Ovary (tissue), 9 donors: ENCODE measurements around the gene MIEF1. TPM values are rescaled to one million over a fixed set of nuclear protein-coding genes. Genes with fewer than 3 reads are reported as not detected.
A peak's percentile ranks its signal among the peaks of the same experiment; 100 is the strongest.

Experiments
- DNase-seq, 5 donors: peaks; one replicate each; pipeline ENCODE4 v3.0.0-alpha.2; 2019 to 2020
- H3K27ac ChIP-seq, 2 donors: fragments of 200-600 bp; one replicate each; pipeline versions ENCODE4 v1.5.1 to v1.8.0; 2019 to 2022
- H3K27me3 ChIP-seq: fragments of 200-600 bp; one replicate; pipeline ENCODE4 v1.8.0; 2022
- H3K36me3 ChIP-seq: fragments of 200-600 bp; sonication (generic); one replicate; pipeline ENCODE4 v1.5.1; 2019
- H3K4me1 ChIP-seq: one replicate; pipeline ENCODE4 v1.8.1; 2013; ENCODE audit warnings: mild to moderate bottlenecking, moderate library complexity; ENCODE audit not compliant: insufficient read depth
- H3K4me3 ChIP-seq: fragments of 200-600 bp; sonication (generic); one replicate; pipeline ENCODE4 v1.5.1; 2017
- H3K9me3 ChIP-seq, 2 donors: fragments of 200-600 bp in 1 of 2; sonication (generic) in 1 of 2; one replicate each; pipeline versions ENCODE4 v1.5.1 to v1.8.1; 2013 to 2019; ENCODE audit warnings: mild to moderate bottlenecking in 1 of 2, moderate library complexity in 1 of 2
- EP300 ChIP-seq: sonication (generic); formaldehyde crosslinking; IDR thresholded peaks from one replicate; pipeline ENCODE4 v1.6.1; 2017; ENCODE audit warnings: antibody characterized with exemption
- POLR2A ChIP-seq: fragments of 450-650 bp; IDR thresholded peaks from one replicate; pipeline ENCODE4 v1.6.1; 2017; ENCODE audit warnings: antibody characterized with exemption, mild to moderate bottlenecking, moderate library complexity
- WGBS, 3 donors: extraction: QIAGEN DNeasy Blood & Tissue Kit in 1 of 3; methylation state at CpG; one replicate each; pipeline versions ENCODE4 v1.1.5 to v1.1.7; 2013 to 2017; 5-methylcytosine and 5-hydroxymethylcytosine counted together
- intact Hi-C, 4 donors: fragments of 100-400 bp; cut with DNase I; formaldehyde crosslinking; loops; one replicate each; pipeline versions ENCODE4 v1.11.0 to v1.15.1; 2022 to 2023
- polyA plus RNA-seq, 2 donors: library from polyadenylated mRNA; stranded (reverse); fragments of 200-250 nt in 1 of 2; fragments of 350-450 nt in 1 of 2; fragmentation: Illumina TruSeq in 1 of 2; extraction: RNeasy Lipid Tissue Mini Kit (QIAGEN cat#74804) in 1 of 2; gene quantifications; one replicate each; pipeline ENCODE4 v1.2.3, GENCODE V29; 2013 to 2014
- total RNA-seq, 7 donors: library from RNA; depleted of rRNA in 2 of 7; stranded (reverse); fragments of >200 nt in 2 of 7; fragmentation: NEBNext Ultra II Directional in 3 of 7; extraction: Animal tissue kit (Norgen Biotek cat#: 25700) in 3 of 7; gene quantifications; one replicate each; pipeline versions ENCODE4 v1.1.0 to v1.2.4, GENCODE V29; 2016 to 2023
- TF ChIP-seq, protein P1 (sequence below), 3 donors: fragments of 450-650 bp in 2 of 3; fragments of 200-600 bp in 1 of 3; IDR thresholded peaks; one replicate each; pipeline versions ENCODE4 v1.5.1 to v1.8.0; 2016 to 2022; ENCODE audit warnings: antibody characterized with exemption in 3 of 3, mild to moderate bottlenecking in 1 of 3
- donor health status: DM: no; HTN: no; CAD: no; lungs with moderate emphysema.
- donor health status: DM: no; HTN: no; CAD: no.
- donor health status: Bipolar disorder and iron deficiency.
- donor health status: DM: yes; HTN: yes; CAD: no.
- donor health status: DM: no; HTN: no; CAD: no.
- donor health status: DM: yes; HTN: yes; CAD: no.

Gene MIEF1
- total and polyA plus RNA-seq, 9 donors, result 11.4 to 23.9 (median 19.9) TPM

DNA sequence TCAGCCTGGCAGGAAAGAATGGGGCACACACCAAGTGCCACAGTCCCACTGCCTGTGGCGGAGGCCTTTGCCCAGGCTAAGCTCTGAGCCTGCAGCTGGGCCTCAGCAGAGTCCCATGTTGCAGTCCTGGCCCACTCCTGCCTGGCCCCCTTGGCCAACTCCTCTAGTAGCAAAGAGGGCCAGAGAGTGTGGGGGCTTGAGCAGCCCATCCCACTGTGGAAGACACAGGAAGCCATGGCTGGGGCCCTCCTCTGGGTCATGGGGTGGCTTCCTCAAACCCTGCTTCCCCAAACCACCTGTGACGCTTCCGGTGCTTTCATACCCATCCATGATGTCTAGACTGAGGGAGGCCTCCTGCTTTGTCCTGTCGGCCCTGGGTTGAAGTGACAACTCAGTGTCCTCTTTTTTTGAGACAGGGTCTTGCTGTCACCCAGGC is 24.7 kb downstream of the MIEF1 start:
- Histone ChIP-seq H3K4me3 (no peak overlapping the region), H3K36me3 (no peaks in the 10 kb centered on the region), H3K9me3 (no peaks in the 10 kb centered on the region), H3K4me1 (peaks cover 24% of the 10 kb centered on the region), H3K27ac (no peak overlapping the region), H3K27me3 (no peaks in the 10 kb centered on the region)
- 73 to 78% (median 76%) methylated on average over 4 of the region's 4 CpGs for WGBS, 3 donors
- intact Hi-C loops, result loop anchor here (5.0 to 10.0 kb wide), 7 partner anchors 122 to 662 kb away; partner anchors contain the start of genes RPL3 (in 2 of the 4), CBX7 (in 1 of the 4) and SYNGR1 (in 1 of the 4)
- TF ChIP-seq EP300, result no peak
- DNase-seq, result no peak

DNA sequence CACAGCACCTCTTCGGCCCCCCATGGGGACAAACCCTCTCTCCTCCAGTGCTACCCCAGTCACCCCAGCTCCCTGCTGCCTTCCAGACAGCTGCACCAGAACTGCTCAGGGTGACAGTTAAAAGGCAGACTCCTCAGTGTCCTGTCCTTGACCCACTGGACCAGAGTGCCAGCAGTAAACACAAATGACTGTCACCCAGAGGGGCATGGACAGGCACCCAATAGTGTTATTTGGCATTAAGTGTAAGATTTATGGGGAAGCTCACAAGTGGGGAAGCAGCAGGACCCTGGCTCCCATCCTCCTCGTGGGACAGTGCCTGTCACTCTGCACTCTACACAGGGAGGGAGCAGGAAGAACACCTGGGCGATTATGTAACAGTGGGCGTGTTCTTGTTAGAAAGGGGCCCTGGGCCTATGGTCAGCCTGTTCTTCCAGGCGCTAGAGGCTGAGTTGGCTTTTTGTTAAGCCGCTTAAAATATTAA is 25.4 kb downstream of the MIEF1 start:
- no peaks in the 10 kb centered on the region for H3K27me3 ChIP-seq
- intact Hi-C loops, result loop anchor here (5.0 to 10.0 kb wide), 7 partner anchors 123 to 663 kb away; partner anchors contain the start of genes RPL3 (in 2 of the 4), CBX7 (in 1 of the 4) and SYNGR1 (in 1 of the 4)
- H3K36me3 ChIP-seq, result no peaks in the 10 kb centered on the region
- H3K4me1 ChIP-seq, result peaks cover 23% of the 10 kb centered on the region
- no peaks in the 10 kb centered on the region for H3K9me3 ChIP-seq
- no peak overlapping the region for H3K4me3 ChIP-seq
- DNase-seq, result peak in 1 of 5 donors; percentile 25
- 40 to 58% (median 47%) methylated on average over 6 of the region's 6 CpGs for WGBS, 3 donors
- H3K27ac ChIP-seq, result no peak overlapping the region
- TF ChIP-seq, protein P1, sequence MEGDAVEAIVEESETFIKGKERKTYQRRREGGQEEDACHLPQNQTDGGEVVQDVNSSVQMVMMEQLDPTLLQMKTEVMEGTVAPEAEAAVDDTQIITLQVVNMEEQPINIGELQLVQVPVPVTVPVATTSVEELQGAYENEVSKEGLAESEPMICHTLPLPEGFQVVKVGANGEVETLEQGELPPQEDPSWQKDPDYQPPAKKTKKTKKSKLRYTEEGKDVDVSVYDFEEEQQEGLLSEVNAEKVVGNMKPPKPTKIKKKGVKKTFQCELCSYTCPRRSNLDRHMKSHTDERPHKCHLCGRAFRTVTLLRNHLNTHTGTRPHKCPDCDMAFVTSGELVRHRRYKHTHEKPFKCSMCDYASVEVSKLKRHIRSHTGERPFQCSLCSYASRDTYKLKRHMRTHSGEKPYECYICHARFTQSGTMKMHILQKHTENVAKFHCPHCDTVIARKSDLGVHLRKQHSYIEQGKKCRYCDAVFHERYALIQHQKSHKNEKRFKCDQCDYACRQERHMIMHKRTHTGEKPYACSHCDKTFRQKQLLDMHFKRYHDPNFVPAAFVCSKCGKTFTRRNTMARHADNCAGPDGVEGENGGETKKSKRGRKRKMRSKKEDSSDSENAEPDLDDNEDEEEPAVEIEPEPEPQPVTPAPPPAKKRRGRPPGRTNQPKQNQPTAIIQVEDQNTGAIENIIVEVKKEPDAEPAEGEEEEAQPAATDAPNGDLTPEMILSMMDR (IDR thresholded peaks at IDR 0.05), result no peak
- TF ChIP-seq EP300, result no peak
- no peak for TF ChIP-seq POLR2A

DNA sequence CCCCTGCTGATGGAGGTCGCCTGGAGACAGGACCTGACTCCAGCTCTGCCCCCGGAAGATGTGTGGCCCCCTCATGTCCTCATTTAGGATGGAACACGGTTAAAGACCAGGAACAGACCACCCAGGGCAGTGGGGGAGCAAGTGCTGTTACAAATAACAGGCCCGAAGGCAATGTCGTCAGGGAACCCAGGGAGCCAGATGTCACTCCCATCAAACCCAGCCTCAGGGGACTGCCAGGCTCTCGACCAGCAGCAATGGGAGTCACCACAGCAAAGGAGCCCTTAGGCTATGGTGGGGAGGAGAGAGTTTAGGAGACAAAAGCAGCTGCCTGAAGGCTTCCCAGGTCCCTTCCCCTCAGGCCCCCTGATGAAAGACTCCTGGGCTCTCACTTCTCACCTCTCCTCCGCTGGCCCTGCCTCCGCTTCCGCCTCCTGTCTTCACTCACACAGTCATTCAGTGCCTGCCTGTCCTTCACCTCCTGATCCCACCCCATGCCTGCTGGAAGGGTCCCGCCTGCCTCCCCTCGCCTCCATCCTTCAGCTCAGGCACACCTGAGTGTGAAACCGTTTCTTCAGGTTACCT is 26.1 kb downstream of the MIEF1 start:
- H3K36me3 ChIP-seq, result no peaks in the 10 kb centered on the region
- no peak overlapping the region for H3K27ac ChIP-seq
- peaks cover 19% of the 10 kb centered on the region for H3K4me1 ChIP-seq
- H3K4me3 ChIP-seq, result no peak overlapping the region
- H3K27me3 ChIP-seq, result no peaks in the 10 kb centered on the region
- H3K9me3 ChIP-seq, result no peaks in the 10 kb centered on the region
- TF ChIP-seq EP300 (no peak), POLR2A (no peak)
- TF ChIP-seq, protein P1 (IDR thresholded peaks at IDR 0.05), result no peak
- intact Hi-C loops, result loop anchor here (5.0 to 10.0 kb wide), 7 partner anchors 123 to 663 kb away; partner anchors contain the start of genes RPL3 (in 2 of the 4), CBX7 (in 1 of the 4) and SYNGR1 (in 1 of the 4)
- 54 to 70% (median 59%) methylated on average over 11 to 12 of the region's 12 CpGs for WGBS, 3 donors
- DNase-seq, result peak in 2 of 5 donors; percentile 25 to 44

DNA sequence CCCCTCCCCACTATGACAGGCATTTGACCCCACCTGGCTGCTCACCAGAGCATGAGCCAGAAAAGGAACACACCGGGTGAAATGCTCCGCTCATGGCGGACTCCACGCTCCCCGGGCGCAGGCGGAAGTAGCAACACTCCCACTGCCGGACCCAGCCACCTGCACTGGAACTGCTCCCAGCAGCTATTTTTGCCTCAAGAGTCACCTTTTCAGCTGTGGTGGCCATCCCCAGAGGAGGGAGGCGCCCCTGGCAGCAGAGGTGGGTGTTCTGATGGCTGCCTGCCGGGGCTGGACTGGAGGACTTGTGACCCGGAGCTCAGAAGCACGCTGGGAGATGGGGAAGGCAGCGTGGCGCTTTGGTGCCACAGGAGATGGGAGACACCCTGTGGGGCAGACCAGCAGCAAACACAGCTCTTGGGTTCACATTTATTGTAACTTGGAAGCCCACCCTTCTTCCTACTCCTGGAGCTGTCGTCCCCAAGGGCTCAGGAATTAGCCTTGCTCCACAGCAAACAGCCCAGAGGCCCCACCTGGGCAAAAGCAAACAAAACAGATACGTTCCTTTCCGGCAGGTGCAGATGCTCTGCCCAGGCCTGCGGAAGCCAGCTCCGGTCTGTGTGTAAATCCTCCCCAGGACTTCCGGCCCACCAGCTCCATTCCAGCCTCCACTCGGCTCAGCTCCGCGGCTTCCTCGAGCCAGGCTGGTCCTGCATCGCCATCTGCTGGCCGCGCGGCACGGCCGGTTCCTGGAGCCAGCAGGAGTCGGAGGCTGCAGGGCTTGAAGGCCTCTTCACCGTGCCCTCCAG is 26.8 kb downstream of the MIEF1 start:
- no peak overlapping the region for H3K27ac ChIP-seq
- H3K27me3 ChIP-seq, result no peaks in the 10 kb centered on the region
- peak; percentile 84 to 92 (median 91) for DNase-seq
- H3K36me3 ChIP-seq, result no peaks in the 10 kb centered on the region
- H3K4me1 ChIP-seq, result peaks cover 19% of the 10 kb centered on the region
- TF ChIP-seq POLR2A (peak; percentile 67), EP300 (no peak)
- TF ChIP-seq, protein P1 (IDR thresholded peaks at IDR 0.05), result peak; percentile 86 to 99 (median 95)
- 24 to 34% (median 31%) methylated on average over 31 to 32 of the region's 32 CpGs for WGBS, 3 donors
- no peak overlapping the region for H3K4me3 ChIP-seq
- no peaks in the 10 kb centered on the region for H3K9me3 ChIP-seq
- intact Hi-C loops, result loop anchor here (5.0 to 10.0 kb wide), 7 partner anchors 124 to 664 kb away; partner anchors contain the start of genes RPL3 (in 2 of the 4), CBX7 (in 1 of the 4) and SYNGR1 (in 1 of the 4)
